ENCODE data around the gene SEMA4G.

GRCh38 chr10:100963826-100964225, 5.5 kb upstream of the SEMA4G start:
- TF ChIP-seq, protein P1, sequence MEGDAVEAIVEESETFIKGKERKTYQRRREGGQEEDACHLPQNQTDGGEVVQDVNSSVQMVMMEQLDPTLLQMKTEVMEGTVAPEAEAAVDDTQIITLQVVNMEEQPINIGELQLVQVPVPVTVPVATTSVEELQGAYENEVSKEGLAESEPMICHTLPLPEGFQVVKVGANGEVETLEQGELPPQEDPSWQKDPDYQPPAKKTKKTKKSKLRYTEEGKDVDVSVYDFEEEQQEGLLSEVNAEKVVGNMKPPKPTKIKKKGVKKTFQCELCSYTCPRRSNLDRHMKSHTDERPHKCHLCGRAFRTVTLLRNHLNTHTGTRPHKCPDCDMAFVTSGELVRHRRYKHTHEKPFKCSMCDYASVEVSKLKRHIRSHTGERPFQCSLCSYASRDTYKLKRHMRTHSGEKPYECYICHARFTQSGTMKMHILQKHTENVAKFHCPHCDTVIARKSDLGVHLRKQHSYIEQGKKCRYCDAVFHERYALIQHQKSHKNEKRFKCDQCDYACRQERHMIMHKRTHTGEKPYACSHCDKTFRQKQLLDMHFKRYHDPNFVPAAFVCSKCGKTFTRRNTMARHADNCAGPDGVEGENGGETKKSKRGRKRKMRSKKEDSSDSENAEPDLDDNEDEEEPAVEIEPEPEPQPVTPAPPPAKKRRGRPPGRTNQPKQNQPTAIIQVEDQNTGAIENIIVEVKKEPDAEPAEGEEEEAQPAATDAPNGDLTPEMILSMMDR (IDR thresholded peaks at IDR 0.05; ENCODE audit: low read depth, low read length) = no peak
- TF ChIP-seq EZH2phosphoT487 (IDR thresholded peaks at IDR 0.05; ENCODE audit: low read depth) = no peak

Data from OCI-LY3 (cell line).